PFSK-1 (cell line): Measurements from ENCODE around the gene ONECUT3.
A peak's percentile ranks its signal among the peaks of the same experiment; 100 is the strongest.

Experiments
- POLR2AphosphoS5 ChIP-seq: IDR thresholded peaks from 2 replicates; pipeline ENCODE4 v1.6.1; 2012; ENCODE audit warnings: low read depth, mild to moderate bottlenecking, control low read depth, low read length, moderate library complexity
- REST ChIP-seq, 2 experiments: IDR thresholded peaks; 2 replicates each; pipeline versions ENCODE4 v1.6.1 to v1.8.0; 2011 to 2012; ENCODE audit warnings: low read depth in 2 of 2, low read length in 2 of 2, control low read depth in 1 of 2, inconsistent platforms in 1 of 2, mild to moderate bottlenecking in 1 of 2, moderate library complexity in 1 of 2; ENCODE audit not compliant: insufficient read depth in 1 of 2
- TAF1 ChIP-seq: IDR thresholded peaks from 2 replicates; pipeline ENCODE4 v1.6.1; 2012; ENCODE audit warnings: low read length, control low read depth, borderline replicate concordance; ENCODE audit not compliant: insufficient read depth

DNA sequence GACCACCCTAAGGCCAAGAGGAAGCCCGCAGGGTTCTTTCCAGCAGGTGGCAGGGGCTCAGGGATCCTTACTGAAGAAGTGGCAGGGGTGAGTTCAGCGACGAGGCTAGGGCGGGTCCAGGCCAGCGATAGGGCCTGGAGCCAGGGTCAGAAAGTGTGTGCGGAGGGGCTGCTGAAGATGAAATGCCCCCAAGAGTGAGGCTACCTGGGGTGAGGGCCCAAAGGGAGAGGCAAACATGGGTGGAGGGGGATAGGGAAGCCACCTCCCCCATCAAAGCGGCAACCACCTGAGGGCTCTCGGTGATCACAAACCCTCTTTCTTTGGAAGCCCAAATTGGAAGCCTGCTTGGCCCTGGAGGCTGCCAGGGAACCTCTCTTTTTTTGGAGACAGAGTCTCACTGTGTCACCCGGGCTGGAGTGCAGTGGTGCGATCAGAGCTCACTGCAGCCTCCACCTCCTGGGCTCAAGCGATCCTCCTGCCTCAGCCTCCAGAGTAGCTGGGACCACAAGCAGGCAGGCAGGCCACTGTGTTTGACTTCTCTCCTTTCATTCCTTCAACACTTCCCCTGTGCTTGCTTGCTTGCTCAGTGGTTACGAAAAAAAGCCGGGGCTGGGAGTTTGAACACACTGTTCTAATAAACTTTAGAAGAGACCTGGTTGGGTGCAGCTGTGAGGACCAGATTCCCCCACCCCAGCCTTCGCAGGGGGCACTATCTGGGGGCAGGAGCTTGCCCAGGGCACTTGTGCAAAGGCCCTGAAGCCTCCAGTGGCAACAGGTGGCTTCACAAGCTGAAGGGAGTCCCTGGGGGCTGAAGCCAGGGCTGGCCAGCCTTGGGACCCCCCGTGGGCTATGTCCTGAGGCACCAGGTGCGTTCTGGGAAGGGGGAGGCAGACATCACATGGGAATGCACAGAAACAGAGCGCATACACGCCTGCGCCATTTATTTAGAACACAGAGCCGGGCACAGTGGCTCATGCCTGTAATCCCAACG lies 60.2 kb downstream of the ONECUT3 start:
- TF ChIP-seq REST (IDR thresholded peaks at IDR 0.05; ENCODE audit: insufficient read depth in 1 of 2, low read depth in 2 of 2, low read length in 2 of 2) (no peak), POLR2AphosphoS5 (0 out of 2 replicates have a peak, but pooled peaks have one; percentile 7), TAF1 (no peak)
